Loucy (cell line): Measurements from ENCODE around the gene LOXHD1.

ENCODE experiments used
- EZH2phosphoT487 ChIP-seq: fragments of 200-600 bp; IDR thresholded peaks from 2 replicates; pipeline ENCODE4 v1.6.1; 2018; ENCODE audit warnings: antibody characterized with exemption, mild to moderate bottlenecking, moderate library complexity, borderline replicate concordance
- TF ChIP-seq, protein P1 (sequence below): fragments of 200-600 bp; sonication (generic); conservative IDR thresholded peaks from 2 replicates; pipeline ENCODE4 v1.5.1; 2014; ENCODE audit warnings: mild to moderate bottlenecking, antibody characterized with exemption, low read length

- TF ChIP-seq, protein P1, sequence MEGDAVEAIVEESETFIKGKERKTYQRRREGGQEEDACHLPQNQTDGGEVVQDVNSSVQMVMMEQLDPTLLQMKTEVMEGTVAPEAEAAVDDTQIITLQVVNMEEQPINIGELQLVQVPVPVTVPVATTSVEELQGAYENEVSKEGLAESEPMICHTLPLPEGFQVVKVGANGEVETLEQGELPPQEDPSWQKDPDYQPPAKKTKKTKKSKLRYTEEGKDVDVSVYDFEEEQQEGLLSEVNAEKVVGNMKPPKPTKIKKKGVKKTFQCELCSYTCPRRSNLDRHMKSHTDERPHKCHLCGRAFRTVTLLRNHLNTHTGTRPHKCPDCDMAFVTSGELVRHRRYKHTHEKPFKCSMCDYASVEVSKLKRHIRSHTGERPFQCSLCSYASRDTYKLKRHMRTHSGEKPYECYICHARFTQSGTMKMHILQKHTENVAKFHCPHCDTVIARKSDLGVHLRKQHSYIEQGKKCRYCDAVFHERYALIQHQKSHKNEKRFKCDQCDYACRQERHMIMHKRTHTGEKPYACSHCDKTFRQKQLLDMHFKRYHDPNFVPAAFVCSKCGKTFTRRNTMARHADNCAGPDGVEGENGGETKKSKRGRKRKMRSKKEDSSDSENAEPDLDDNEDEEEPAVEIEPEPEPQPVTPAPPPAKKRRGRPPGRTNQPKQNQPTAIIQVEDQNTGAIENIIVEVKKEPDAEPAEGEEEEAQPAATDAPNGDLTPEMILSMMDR: no peak
- no peak for TF ChIP-seq EZH2phosphoT487
Observed at GRCh38 chr18:46448347-46448746, 208.7 kb downstream of the LOXHD1 start.
